T-cell (primary cell): ENCODE data around the gene EHHADH. TPM values are rescaled to one million over a fixed set of nuclear protein-coding genes. Genes with fewer than 3 reads are reported as not detected.
A peak's percentile ranks its signal among the peaks of the same experiment; 100 is the strongest.
"Not testable (repeated sequence)": the region's sequence is repeated elsewhere in the genome, so short reads cannot be mapped to it uniquely, and the experiment has no call there.

Experiments
- ATAC-seq, 4 experiments: fragments of 200-7000 bp in 3 of 4; fragments of 150-1000 bp in 1 of 4; cut with Tn5 transposase; replicated peaks in 1 of 4; 1 replicate in 3 of 4; 2 replicates in 1 of 4; pipeline ENCODE4 v1.10.0; 2021; ENCODE audit warnings: moderate library complexity in 3 of 4, mild to moderate bottlenecking in 2 of 4, moderate number of reproducible peaks in 1 of 4
- CTCF ChIA-PET, 2 donors: fragments of 300-600 bp; sonication (Branson Sonifier 250); formaldehyde crosslinking; loops; one replicate each; lab custom pipeline; 2022; ENCODE audit warnings: antibody characterized with exemption in 2 of 2; lab: Charles Lee
- POLR2A ChIA-PET, 2 donors: fragments of 300-600 bp; sonication (Branson Sonifier 250); formaldehyde crosslinking; loops; one replicate each; lab custom pipeline; 2022; ENCODE audit warnings: antibody characterized with exemption in 2 of 2; lab: Charles Lee
- DNase-seq, 35 experiments: peaks; one replicate each; pipeline versions ENCODE4 v3.0.0 to v3.0.0-alpha.2; 2013 to 2023
- H3K27ac ChIP-seq: one replicate; pipeline ENCODE4 v1.5.1; 2013; ENCODE audit warnings: low read length
- H3K27me3 ChIP-seq, 2 experiments: replicated peaks in 1 of 2; 1 replicate in 1 of 2; 2 replicates in 1 of 2; pipeline versions ENCODE4 v1.6.1 to v1.7.0; 2013; ENCODE audit warnings: low read length in 1 of 2, mixed read lengths in 1 of 2; ENCODE audit not compliant: control insufficient read depth in 2 of 2, insufficient read depth in 2 of 2; ENCODE audit errors: extremely low read depth in 1 of 2
- H3K36me3 ChIP-seq, 2 donors: 1 replicate in 1 of 2; 2 replicates in 1 of 2; pipeline versions ENCODE4 v1.6.1 to v1.7.0; 2013; ENCODE audit warnings: low read length in 1 of 2; ENCODE audit not compliant: control insufficient read depth in 2 of 2, insufficient read depth in 1 of 2; ENCODE audit errors: extremely low read depth in 1 of 2
- H3K4me1 ChIP-seq, 2 experiments: 1 replicate in 1 of 2; 2 replicates in 1 of 2; pipeline versions ENCODE4 v1.6.1 to v1.7.0; 2013; ENCODE audit warnings: low read length in 2 of 2, mixed read lengths in 1 of 2; ENCODE audit not compliant: insufficient read depth in 2 of 2, control insufficient read depth in 1 of 2; ENCODE audit errors: extremely low read depth in 1 of 2
- H3K4me3 ChIP-seq, 2 donors: 1 replicate in 1 of 2; 2 replicates in 1 of 2; pipeline versions ENCODE4 v1.5.1 to v1.7.0; 2013; ENCODE audit warnings: mild to moderate bottlenecking in 2 of 2, low read length in 1 of 2, moderate library complexity in 1 of 2; ENCODE audit not compliant: control insufficient read depth in 1 of 2; ENCODE audit errors: extremely low read depth in 1 of 2
- H3K9me3 ChIP-seq: 2 replicates; pipeline ENCODE4 v1.7.0; 2013
- H3K27ac Mint-ChIP-seq, 2 donors: one replicate each; pipeline ENCODE4 v1.8.0; 2020 to 2021; ENCODE audit warnings: mild to moderate bottlenecking in 2 of 2, mixed read lengths in 2 of 2
- H3K27me3 Mint-ChIP-seq, 2 donors: one replicate each; pipeline ENCODE4 v1.8.0; 2021 to 2022; ENCODE audit warnings: mixed read lengths in 2 of 2
- H3K36me3 Mint-ChIP-seq: one replicate; pipeline ENCODE4 v1.8.0; 2021; ENCODE audit warnings: mixed read lengths
- H3K4me1 Mint-ChIP-seq, 3 donors: one replicate each; pipeline ENCODE4 v1.8.0; 2020 to 2022; ENCODE audit warnings: mixed read lengths in 3 of 3, mild to moderate bottlenecking in 1 of 3
- H3K4me3 Mint-ChIP-seq, 3 donors: one replicate each; pipeline ENCODE4 v1.8.0; 2020 to 2022; ENCODE audit warnings: mild to moderate bottlenecking in 3 of 3, mixed read lengths in 3 of 3, moderate library complexity in 3 of 3
- H3K9me3 Mint-ChIP-seq, 3 donors: one replicate each; pipeline ENCODE4 v1.8.0; 2020 to 2022; ENCODE audit warnings: mixed read lengths in 3 of 3
- WGBS: methylation state at CpG from one replicate; pipeline ENCODE4 v1.1.5; 2013; ENCODE audit warnings: missing lambda C conversion rate; ENCODE audit not compliant: insufficient coverage; 5-methylcytosine and 5-hydroxymethylcytosine counted together
- total RNA-seq, 35 experiments: library from RNA in 6 of 35; stranded (reverse) in 6 of 35; fragments of 120-200 nt in 1 of 35; gene quantifications; one replicate each; pipeline versions ENCODE4 v1.2.1 to v1.2.4 and lab custom pipeline; 2013 to 2026

The EHHADH gene
- total RNA-seq (1 to 10 TPM in 4 of 5 donors, under 1 TPM in 1; 0.60 to 3.7 (median 1.9) TPM), total RNA-seq (lab: John Stamatoyannopoulos, UW) (0.27 to 4.7 (median 1.6) reads per million in 29 experiments)
- total RNA-seq (2013): 1.1 TPM

DNA sequence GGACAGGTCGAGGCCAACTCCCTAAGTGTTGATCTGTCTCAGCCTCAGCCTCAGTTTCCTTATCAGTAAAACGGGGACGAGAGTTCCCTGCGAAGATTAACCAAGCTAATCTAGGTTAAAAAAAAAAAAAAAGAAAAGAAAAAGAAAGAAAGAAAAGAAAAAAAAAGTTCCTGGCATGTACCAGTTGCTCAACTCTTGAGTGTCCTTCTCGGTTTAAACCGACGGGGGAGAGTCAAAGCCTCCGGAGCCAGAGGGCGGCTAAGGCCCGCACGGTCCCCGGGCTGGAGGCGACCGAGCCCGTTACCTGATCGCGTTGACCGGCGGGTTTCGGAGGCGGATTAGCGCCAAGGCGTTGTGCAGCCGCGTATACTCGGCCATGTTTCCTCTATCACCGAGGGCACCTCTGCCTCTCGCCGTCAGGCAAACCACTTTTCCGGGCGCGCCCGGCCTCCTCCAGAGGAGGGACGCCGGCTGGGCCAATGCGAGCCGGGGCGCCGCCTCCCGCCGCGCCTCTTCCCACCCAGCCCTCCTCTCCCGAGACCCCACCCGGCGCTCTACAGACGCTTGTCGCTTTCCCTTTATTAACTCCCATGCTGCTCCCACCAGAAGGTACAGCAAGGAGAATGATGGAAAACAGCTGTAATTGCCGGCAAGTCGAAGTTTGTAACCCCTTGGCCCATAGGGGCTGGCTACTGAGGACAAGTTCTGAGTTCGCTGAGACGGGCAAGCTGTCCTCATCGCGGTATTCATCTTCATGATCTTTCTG lies at the start of gene EHHADH:
Gene EHHADH, minus strand, starts transcription at position 405 of the 766 bp plus-strand sequence. Its CDS starts 27 bp downstream, at position 378.
- Mint-ChIP-seq H3K4me1 (peaks cover 0 to 7% (median 2%) of the 10 kb centered on the region in 3 donors), H3K27me3 (peaks cover 6 to 19% of the 10 kb centered on the region in 2 donors), H3K9me3 (peaks cover 0 to 13% (median 9%) of the 10 kb centered on the region in 3 donors), H3K27ac (peak within 1 kb of the TSS; percentile 39 to 44), H3K4me3 (peak within 1 kb of the TSS; percentile 70 to 75 (median 73)), H3K36me3 (peaks cover 9% of the 10 kb centered on the region)
- DNase-seq (peak in 34 of 35 experiments; percentile 9 to 59 (median 34)), ATAC-seq (peak; percentile 96 to 99 (median 98))
- H3K4me3 ChIP-seq: peak within 1 kb of the TSS; percentile 59 to 81
- peaks cover 0 to 11% of the 10 kb centered on the region in 2 experiments for H3K27me3 ChIP-seq
- POLR2A ChIA-PET: no interaction called here
- H3K27ac ChIP-seq: peak within 1 kb of the TSS; percentile 49
- H3K9me3 ChIP-seq: no peaks in the 10 kb centered on the region
- H3K36me3 ChIP-seq: no peaks in the 10 kb centered on the region
- H3K4me1 ChIP-seq: peaks cover 0 to 10% of the 10 kb centered on the region in 2 experiments
- WGBS: 7% methylated on average over 50 of the region's 53 CpGs
- CTCF ChIA-PET: interaction anchor here in 1 of 2 donors (0.6 kb wide), 2 partner anchors 23 to 738 kb away, joined by 3 to 7 read pairs; no protein-coding TSS in a partner anchor

DNA sequence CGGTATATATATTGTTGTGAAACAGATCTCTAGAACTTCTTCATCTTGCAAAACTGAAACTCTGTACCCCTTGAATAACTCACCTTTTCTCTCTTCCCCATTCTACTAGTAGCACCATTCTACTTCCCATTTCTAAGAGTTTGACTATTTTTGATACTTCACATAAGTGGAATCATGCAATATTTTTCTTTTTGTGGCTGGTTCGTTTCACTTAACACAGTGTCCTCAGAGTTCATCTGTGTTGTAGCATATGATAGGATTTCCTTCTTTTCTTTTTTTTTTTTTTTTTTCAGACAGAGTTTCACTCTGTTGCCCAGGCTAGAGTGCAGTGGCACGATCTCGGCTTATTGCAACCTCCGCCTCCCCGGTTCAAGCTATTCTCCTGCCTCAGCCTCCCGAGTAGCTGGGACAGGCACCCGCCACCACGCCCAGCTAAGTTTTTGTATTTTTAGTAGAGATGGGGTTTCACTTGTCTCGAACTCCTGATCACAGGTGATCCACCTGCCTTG lies 46.1 kb upstream of the EHHADH start:
- DNase-seq, H3K27ac Mint-ChIP-seq, H3K9me3 ChIP-seq, H3K27me3 Mint-ChIP-seq, H3K9me3 Mint-ChIP-seq, H3K36me3 Mint-ChIP-seq, ATAC-seq, H3K36me3 ChIP-seq, H3K4me3 Mint-ChIP-seq, H3K27me3 ChIP-seq, H3K4me3 ChIP-seq, H3K4me1 Mint-ChIP-seq, CTCF ChIA-PET, POLR2A ChIA-PET, H3K27ac ChIP-seq, H3K4me1 ChIP-seq: not testable (repeated sequence)
- no CpG with 5 or more reads among the region's 10 CpGs for WGBS

DNA sequence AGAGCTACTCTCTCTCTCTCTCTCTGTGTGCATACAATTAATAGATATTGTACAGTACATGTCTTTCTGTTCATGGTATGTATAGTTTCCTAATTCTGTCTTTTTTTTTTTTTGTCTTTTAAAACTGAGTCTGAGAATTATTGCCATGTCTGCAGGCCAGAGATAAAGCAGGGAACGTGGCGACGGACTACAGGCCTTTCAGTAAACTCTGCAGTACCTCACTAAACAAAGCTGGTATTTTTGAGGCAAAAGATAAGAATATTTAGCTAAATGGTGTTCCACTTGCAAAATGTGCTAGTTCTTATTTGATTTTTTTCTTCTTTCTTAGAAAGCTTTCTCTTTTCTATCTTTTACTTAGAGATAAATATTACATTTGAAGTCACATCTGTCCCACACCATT lies 44.0 kb upstream of the EHHADH start:
- Mint-ChIP-seq H3K4me1 (no peaks in the 10 kb centered on the region), H3K27me3 (no peaks in the 10 kb centered on the region), H3K27ac (no peak overlapping the region), H3K4me3 (no peak overlapping the region), H3K9me3 (no peaks in the 10 kb centered on the region), H3K36me3 (peaks cover 8% of the 10 kb centered on the region)
- no peaks in the 10 kb centered on the region for H3K27me3 ChIP-seq
- ChIA-PET POLR2A (interaction anchor here in 1 of 2 donors (0.7 kb wide), 1 partner anchor 1191 kb away, joined by 5 read pairs; no protein-coding TSS in a partner anchor), CTCF (no interaction called here)
- ATAC-seq (no peak), DNase-seq (no peak)
- no CpG with 5 or more reads among the region's 3 CpGs for WGBS
- no peak overlapping the region for H3K27ac ChIP-seq
- H3K36me3 ChIP-seq: peaks cover 0 to 3% of the 10 kb centered on the region in 2 donors
- no peaks in the 10 kb centered on the region for H3K9me3 ChIP-seq
- no peaks in the 10 kb centered on the region for H3K4me1 ChIP-seq
- no peak overlapping the region for H3K4me3 ChIP-seq

DNA sequence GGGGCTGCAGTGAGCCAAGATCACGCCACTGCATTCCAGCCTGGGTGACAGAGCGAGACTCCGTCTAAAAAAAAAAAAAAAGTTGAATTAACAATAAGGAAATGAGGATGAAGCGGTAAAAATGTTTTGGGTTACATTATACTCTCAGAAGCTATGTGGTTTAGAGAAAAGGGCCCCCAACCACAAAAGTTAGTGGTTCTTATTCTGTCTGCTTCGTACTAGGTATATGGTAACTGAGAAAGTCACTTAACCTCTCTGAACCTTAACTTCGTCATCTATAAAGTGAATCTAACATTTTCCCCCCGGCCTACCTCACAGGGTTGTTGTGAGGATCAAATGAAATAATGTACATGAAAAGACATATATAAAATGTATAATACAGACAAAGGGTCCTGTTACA lies 38.4 kb upstream of the EHHADH start:
- WGBS: 80% methylated on average over 1 of the region's 7 CpGs

DNA sequence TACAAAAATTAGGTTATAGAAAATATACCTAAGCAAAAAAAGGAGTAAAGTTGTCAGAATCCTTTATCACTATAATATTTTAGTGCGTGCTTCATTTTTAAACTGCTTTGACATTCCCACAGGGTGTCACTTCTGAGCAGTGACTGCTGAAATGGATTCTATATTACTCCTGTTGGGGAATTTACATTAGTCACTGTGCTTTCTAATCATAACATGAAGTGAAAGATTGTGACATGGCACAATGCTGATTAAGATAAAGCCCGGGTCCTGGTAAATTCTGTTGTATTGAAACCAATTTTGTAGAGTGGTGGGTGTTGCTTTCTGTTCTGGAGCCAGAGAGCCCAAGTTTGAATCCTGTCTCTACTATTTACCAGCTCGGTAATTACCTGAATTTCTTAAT lies 36.4 kb upstream of the EHHADH start:
- ChIA-PET POLR2A (no interaction called here), CTCF (interaction anchor here in 1 of 2 donors (0.6 to 1.3 kb wide), 2 partner anchors 19 to 272 kb away, joined by 3 read pairs; no protein-coding TSS in a partner anchor)
- H3K27ac Mint-ChIP-seq: no peak overlapping the region
- WGBS: no CpG with 5 or more reads among the region's 3 CpGs
- no peaks in the 10 kb centered on the region for H3K4me1 Mint-ChIP-seq
- no peak overlapping the region for H3K4me3 Mint-ChIP-seq
- Histone ChIP-seq H3K36me3 (no peaks in the 10 kb centered on the region), H3K27ac (no peak overlapping the region), H3K9me3 (no peaks in the 10 kb centered on the region), H3K4me3 (no peak overlapping the region), H3K4me1 (no peaks in the 10 kb centered on the region), H3K27me3 (no peaks in the 10 kb centered on the region)
- DNase-seq (no peak), ATAC-seq (no peak)
- H3K9me3 Mint-ChIP-seq: no peaks in the 10 kb centered on the region
- H3K36me3 Mint-ChIP-seq: peaks cover 22% of the 10 kb centered on the region
- no peaks in the 10 kb centered on the region for H3K27me3 Mint-ChIP-seq

More for the DNA sequence above, 38.4 kb upstream of the EHHADH start:
- Histone ChIP-seq H3K4me3 (no peak overlapping the region), H3K27me3 (no peaks in the 10 kb centered on the region), H3K9me3 (no peaks in the 10 kb centered on the region), H3K36me3 (peaks cover 0 to 3% of the 10 kb centered on the region in 2 donors), H3K4me1 (no peaks in the 10 kb centered on the region), H3K27ac (no peak overlapping the region)
- H3K27ac Mint-ChIP-seq: no peak overlapping the region
- no peak overlapping the region for H3K4me3 Mint-ChIP-seq
- no peaks in the 10 kb centered on the region for H3K4me1 Mint-ChIP-seq
- H3K36me3 Mint-ChIP-seq: peaks cover 26% of the 10 kb centered on the region
- no peaks in the 10 kb centered on the region for H3K27me3 Mint-ChIP-seq
- DNase-seq (no peak), ATAC-seq (no peak)
- CTCF ChIA-PET: interaction anchor here in 1 of 2 donors (0.7 kb wide), 1 partner anchor 147 kb away, joined by 8 read pairs; no protein-coding TSS in a partner anchor
- POLR2A ChIA-PET: no interaction called here
- no peaks in the 10 kb centered on the region for H3K9me3 Mint-ChIP-seq

DNA sequence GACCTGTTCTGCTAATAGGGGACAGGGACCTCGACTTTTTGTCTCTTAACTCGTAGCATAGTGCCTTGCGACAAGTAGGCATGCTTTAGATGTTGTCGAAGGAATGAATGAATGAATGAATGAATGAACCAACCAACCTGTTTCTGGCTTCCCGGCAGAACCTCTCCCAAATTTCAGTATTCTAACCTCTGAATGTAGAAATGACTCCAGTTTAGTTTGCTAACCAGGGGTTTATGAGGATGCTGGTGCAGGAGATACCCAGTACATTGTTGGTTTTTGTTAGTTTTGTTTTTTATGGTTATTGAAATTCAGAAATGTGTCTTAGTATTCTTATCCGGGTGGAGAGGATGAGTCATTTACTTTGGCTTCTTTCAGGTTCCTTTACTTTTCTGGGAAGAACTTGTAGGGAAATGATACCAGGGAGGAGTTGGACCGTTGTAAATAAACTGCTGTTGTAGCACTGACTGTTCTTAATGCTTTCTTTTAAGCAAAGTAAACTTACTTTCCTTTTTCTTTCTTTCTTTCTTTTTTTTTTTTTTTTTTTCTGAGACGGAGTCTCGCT lies 29.6 kb upstream of the EHHADH start:
- Histone ChIP-seq H3K27me3 (peaks cover 0 to 8% of the 10 kb centered on the region in 2 experiments), H3K4me3 (peak overlapping the region; percentile 83 to 94), H3K27ac (peak overlapping the region; percentile 69), H3K36me3 (no peaks in the 10 kb centered on the region), H3K9me3 (no peaks in the 10 kb centered on the region), H3K4me1 (peaks cover 2 to 16% of the 10 kb centered on the region in 2 experiments)
- peaks cover 20 to 22% of the 10 kb centered on the region in 2 donors for H3K27me3 Mint-ChIP-seq
- 76% methylated on average over 5 of the region's 9 CpGs for WGBS
- H3K4me1 Mint-ChIP-seq: peaks cover 16 to 22% (median 20%) of the 10 kb centered on the region in 3 donors
- ChIA-PET POLR2A (no interaction called here), CTCF (interaction anchor here in 1 of 2 donors (0.6 kb wide), 1 partner anchor 304 kb away, joined by 10 read pairs; no protein-coding TSS in a partner anchor)
- H3K4me3 Mint-ChIP-seq: peak overlapping the region; percentile 83 to 94 (median 92)
- H3K9me3 Mint-ChIP-seq: peaks cover 0 to 4% (median 4%) of the 10 kb centered on the region in 3 donors
- ATAC-seq: no peak
- peak overlapping the region; percentile 82 to 91 for H3K27ac Mint-ChIP-seq
- DNase-seq: no peak
- peaks cover under 1% of the 10 kb centered on the region for H3K36me3 Mint-ChIP-seq
